HepG2 (cell line): ENCODE measurements around the gene LGALS1. TPM values are rescaled to one million over a fixed set of nuclear protein-coding genes. Genes with fewer than 3 reads are reported as not detected.
A peak's percentile ranks its signal among the peaks of the same experiment; 100 is the strongest.

Source experiments
- AFF4 ChIP-seq: sonication (generic); formaldehyde crosslinking; IDR thresholded peaks from 2 replicates; pipeline ENCODE4 v1.4.0; 2020; ENCODE audit warnings: missing genetic modification reagents
- AKAP8 ChIP-seq: sonication (generic); formaldehyde crosslinking; IDR thresholded peaks from 2 replicates; pipeline ENCODE4 v1.5.1; 2020; ENCODE audit warnings: mild to moderate bottlenecking, missing genetic modification reagents
- CREB3 ChIP-seq: sonication (generic); formaldehyde crosslinking; IDR thresholded peaks from 2 replicates; pipeline ENCODE4 v1.5.0; 2020; ENCODE audit warnings: missing genetic modification reagents
- FOXM1 ChIP-seq: sonication (generic); formaldehyde crosslinking; IDR thresholded peaks from 2 replicates; pipeline ENCODE4 v1.5.0; 2020; ENCODE audit warnings: missing genetic modification reagents
- MXD4 ChIP-seq: IDR thresholded peaks from 2 replicates; pipeline ENCODE4 v1.6.1; 2016; ENCODE audit warnings: mild to moderate bottlenecking, missing biosample characterization, missing genetic modification reagents
- PRDM10 ChIP-seq: sonication (generic); formaldehyde crosslinking; IDR thresholded peaks from 2 replicates; pipeline ENCODE4 v1.4.0; 2020; ENCODE audit warnings: low read depth, missing genetic modification reagents
- SMYD3 ChIP-seq: sonication (generic); formaldehyde crosslinking; IDR thresholded peaks from 2 replicates; pipeline ENCODE4 v1.8.1; 2023; ENCODE audit warnings: mild to moderate bottlenecking, missing genetic modification reagents
- SNAI1 ChIP-seq: sonication (generic); formaldehyde crosslinking; IDR thresholded peaks from 2 replicates; pipeline ENCODE4 v1.5.0; 2020; ENCODE audit warnings: mild to moderate bottlenecking, missing genetic modification reagents, borderline replicate concordance
- SRSF9 ChIP-seq: fragments of 200-400 bp; formaldehyde crosslinking; IDR thresholded peaks from 2 replicates; pipeline ENCODE4 v1.6.1; 2018; ENCODE audit warnings: borderline replicate concordance, mild to moderate bottlenecking, low read depth, low read length; ENCODE audit not compliant: insufficient read depth, poor library complexity, severe bottlenecking
- TEAD3 ChIP-seq: optimal IDR thresholded peaks from 2 replicates; pipeline ENCODE3; 2016; ENCODE audit warnings: borderline replicate concordance
- THAP11 ChIP-seq: IDR thresholded peaks from 2 replicates; pipeline ENCODE4 v1.6.1; 2016; ENCODE audit warnings: missing biosample characterization, missing genetic modification reagents
- ZBTB7A ChIP-seq: sonication (generic); formaldehyde crosslinking; IDR thresholded peaks from 2 replicates; pipeline ENCODE4 v1.8.0; 2022; ENCODE audit warnings: mild to moderate bottlenecking, missing genetic modification reagents
- ZNF253 ChIP-seq: sonication (generic); formaldehyde crosslinking; IDR thresholded peaks from 2 replicates; pipeline ENCODE4 v1.8.0; 2022; ENCODE audit warnings: mild to moderate bottlenecking, missing genetic modification reagents, borderline replicate concordance
- ZNF274 ChIP-seq: sonication (generic); formaldehyde crosslinking; IDR thresholded peaks from 2 replicates; pipeline ENCODE4 v1.5.1; 2020; ENCODE audit warnings: mild to moderate bottlenecking, missing genetic modification reagents
- ZNF326 ChIP-seq: sonication (generic); formaldehyde crosslinking; IDR thresholded peaks from 2 replicates; pipeline ENCODE4 v1.4.0; 2020; ENCODE audit warnings: missing genetic modification reagents, borderline replicate concordance
- ZNF616 ChIP-seq: sonication (generic); formaldehyde crosslinking; IDR thresholded peaks from 2 replicates; pipeline ENCODE4 v1.5.0; 2020; ENCODE audit warnings: low read depth, mild to moderate bottlenecking, missing genetic modification reagents
- ZNF770 ChIP-seq: sonication (generic); formaldehyde crosslinking; IDR thresholded peaks from 2 replicates; pipeline ENCODE4 v1.5.0; 2020; ENCODE audit warnings: mild to moderate bottlenecking, missing genetic modification reagents
- polyA plus RNA-seq, 8 experiments: library from polyadenylated mRNA; depleted of rRNA in 3 of 8; stranded (reverse) in 7 of 8; unstranded in 1 of 8; fragments of >200 nt; fragmentation: Illumina TruSeq in 4 of 8; extraction: Trizol in 4 of 8; gene quantifications; 2 replicates each; pipeline versions ENCODE4 v1.2.1 to v1.2.3, GENCODE V29; 2011 to 2016; ENCODE audit warnings: low read depth in 4 of 8, missing spikeins in 1 of 8, mixed read lengths in 1 of 8; ENCODE audit not compliant: insufficient read depth in 1 of 8
- total RNA-seq, 5 experiments: library from RNA; depleted of rRNA; stranded (reverse); fragments of >200 nt; fragmentation: Illumina TruSeq; extraction: Trizol; gene quantifications; 2 replicates each; pipeline ENCODE4 v1.2.3, GENCODE V29; 2016; ENCODE audit warnings: low read depth in 1 of 5

The LGALS1 gene
- total and polyA plus RNA-seq, 2 of the 13 experiments (the other 11 are each of a cell fraction or from before 2014, with no cell fraction given): 103 to 858 TPM

- TF ChIP-seq SMYD3 (CRISPR knock-in tag) (no peak; the same call in 1 of the 2 replicates), ZNF253 (CRISPR knock-in tag) (no peak), CREB3 (CRISPR knock-in tag) (no peak; the same call in 1 of the 2 replicates), ZNF326 (CRISPR knock-in tag) (no peak; the same call in 1 of the 2 replicates), TEAD3 (CRISPR knock-in tag) (no peak), PRDM10 (CRISPR knock-in tag) (0 out of 2 replicates have a peak, but pooled peaks have one; percentile 53), AKAP8 (peak; percentile 97), ZNF274 (CRISPR knock-in tag) (no peak), FOXM1 (CRISPR knock-in tag) (no peak), AFF4 (no peak), ZNF616 (CRISPR knock-in tag) (0 out of 2 replicates have a peak, but pooled peaks have one; percentile 30), MXD4 (CRISPR knock-in tag) (no peak), ZNF770 (no peak), ZBTB7A (peak; percentile 87), SNAI1 (CRISPR knock-in tag) (0 out of 2 replicates have a peak, but pooled peaks have one; percentile 52), THAP11 (CRISPR knock-in tag) (no peak; the same call in 1 of the 2 replicates), SRSF9 (no peak)
These were observed 41.6 kb upstream of the LGALS1 start (continued) for GRCh38 chr22:37633625-37634416.
